Stimulated activated CD8-positive, alpha-beta memory T cell treated with anti-CD3 and anti-CD28 coated beads, Interleukin-12 subunit alpha, Interleukin-12 subunit beta, amount 100 ng/mL, for 24 hours (primary cell): ENCODE results near the gene ADTRP.

Source experiments
- DNase-seq: peaks from one replicate; pipeline ENCODE4 v3.0.0-alpha.2; 2020; ENCODE audit errors: extremely low read depth

Gene ADTRP

GRCh38 chr6:11727346-11727997 lies 51.1 kb downstream of the ADTRP start:
- DNase-seq = no peak

DNA sequence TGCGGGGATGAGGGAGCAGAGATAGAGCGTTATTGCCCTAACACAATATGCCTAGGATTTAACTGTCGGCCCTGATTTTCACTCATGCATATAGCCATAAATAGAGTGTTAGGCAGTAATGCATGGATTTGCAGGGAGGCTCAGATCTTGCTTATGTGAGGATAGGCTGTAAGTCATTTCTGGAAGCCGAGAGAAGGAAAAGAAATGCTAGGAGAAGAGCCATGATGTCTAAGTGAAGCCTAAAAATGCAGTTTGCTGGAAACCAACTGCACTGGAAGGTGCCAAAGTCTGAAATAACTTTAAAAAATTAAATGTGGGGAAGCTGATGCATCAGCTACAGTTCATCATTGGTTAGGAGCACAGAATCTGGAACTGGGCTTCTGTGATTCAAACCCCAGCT lies 54.3 kb downstream of the ADTRP start:
- DNase-seq = no peak

DNA sequence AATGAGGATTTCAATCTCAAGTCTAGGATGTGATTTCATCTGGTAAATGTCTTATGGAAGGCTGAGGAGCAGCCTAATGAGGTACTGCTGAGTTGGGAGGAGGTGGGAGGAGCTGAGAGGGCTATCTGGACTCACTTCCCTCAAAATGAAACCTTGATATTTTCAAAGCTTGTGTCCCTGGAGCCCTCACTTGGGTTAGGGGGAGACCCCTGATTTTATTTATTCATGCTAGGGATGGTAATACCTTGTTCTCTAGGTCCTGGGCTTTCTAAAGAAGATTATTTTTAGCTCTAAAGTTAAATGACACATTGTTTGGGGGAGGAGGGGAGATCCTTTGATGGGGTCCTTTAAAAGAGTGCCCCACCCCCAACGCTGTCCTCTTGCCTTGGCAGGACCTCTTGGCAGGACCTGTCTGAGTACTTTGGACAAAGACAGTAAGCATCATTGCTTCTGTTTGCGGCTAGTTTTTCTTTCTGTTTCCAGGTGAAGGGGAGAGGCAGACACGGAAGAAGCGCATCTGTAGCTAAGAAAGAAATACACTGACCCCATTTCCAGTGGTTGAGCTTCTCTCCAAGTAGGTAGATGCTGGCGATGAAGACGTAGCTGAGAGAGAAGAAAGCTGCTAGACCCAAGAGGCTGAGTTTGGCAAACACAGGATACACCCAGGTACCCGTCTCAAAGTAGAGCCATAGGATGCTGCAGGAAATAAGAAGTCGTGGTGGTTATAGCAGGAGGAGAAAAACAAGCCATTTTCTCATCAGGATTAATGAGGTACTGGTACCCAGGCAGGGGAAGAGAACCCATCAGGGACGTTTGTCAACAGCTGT lies 55.6 kb downstream of the ADTRP start:
- no peak for DNase-seq

GRCh38 chr6:11722220-11722619 lies 56.4 kb downstream of the ADTRP start:
- DNase-seq = no peak

DNA sequence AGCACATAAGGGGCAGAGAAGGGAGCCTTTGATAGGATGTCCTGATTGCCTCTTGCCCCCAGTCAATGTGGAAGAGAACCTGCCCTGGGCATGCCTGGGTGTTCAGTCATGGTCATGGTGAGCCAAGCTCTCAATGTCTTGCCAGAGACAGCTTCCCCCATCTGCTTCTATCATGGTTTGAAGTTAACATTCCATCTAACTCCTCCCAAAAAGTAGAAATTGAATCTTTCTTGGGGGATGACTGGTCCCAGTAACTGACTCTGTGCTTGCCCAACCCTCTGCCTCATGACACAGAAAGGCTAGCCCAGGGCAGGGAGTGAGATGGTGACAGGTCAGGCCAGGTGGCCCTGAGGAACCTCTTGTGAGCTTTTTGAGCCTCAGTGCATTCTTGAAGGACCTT lies 60.1 kb downstream of the ADTRP start:
- DNase-seq = no peak

GRCh38 chr6:11718031-11718430 lies 60.6 kb downstream of the ADTRP start:
- DNase-seq = no peak

- DNase-seq = no peak
These were observed 63.8 kb downstream of the ADTRP start for GRCh38 chr6:11714798-11715285.

DNA sequence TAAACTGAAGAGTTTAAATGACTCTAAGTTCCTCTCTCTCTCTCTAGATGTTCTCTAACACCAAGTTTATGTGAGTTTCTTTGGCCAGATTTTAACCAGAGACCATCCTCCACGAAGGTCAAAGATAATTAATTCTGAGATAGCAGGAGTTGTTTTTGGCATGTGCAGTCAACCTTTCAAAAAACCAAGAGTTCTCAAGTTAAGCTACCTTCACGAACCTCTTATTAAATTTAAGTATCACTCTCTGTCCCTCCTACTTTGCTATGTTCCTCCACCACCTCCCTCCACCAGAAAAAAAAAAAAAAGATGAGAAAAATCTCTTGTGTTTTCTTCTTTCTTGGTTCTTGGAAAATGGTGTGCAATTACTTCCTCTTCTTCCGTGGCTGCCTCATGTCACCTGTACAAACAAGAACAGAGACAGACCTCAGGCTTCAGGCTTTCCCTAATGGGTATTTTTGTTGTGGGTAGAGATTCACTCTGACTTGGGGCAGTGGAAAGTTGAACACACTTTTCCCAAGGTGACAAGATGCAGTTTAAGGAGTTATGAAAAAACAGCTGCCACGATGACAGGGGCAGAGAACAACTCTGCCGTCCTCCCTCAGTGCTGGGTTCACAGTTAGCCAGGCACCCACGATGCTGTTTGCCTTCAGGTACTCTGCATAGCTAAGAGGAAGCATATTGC lies 64.3 kb downstream of the ADTRP start:
- DNase-seq = no peak

GRCh38 chr6:11712760-11713159 lies 65.8 kb downstream of the ADTRP start:
- DNase-seq = no peak

DNA sequence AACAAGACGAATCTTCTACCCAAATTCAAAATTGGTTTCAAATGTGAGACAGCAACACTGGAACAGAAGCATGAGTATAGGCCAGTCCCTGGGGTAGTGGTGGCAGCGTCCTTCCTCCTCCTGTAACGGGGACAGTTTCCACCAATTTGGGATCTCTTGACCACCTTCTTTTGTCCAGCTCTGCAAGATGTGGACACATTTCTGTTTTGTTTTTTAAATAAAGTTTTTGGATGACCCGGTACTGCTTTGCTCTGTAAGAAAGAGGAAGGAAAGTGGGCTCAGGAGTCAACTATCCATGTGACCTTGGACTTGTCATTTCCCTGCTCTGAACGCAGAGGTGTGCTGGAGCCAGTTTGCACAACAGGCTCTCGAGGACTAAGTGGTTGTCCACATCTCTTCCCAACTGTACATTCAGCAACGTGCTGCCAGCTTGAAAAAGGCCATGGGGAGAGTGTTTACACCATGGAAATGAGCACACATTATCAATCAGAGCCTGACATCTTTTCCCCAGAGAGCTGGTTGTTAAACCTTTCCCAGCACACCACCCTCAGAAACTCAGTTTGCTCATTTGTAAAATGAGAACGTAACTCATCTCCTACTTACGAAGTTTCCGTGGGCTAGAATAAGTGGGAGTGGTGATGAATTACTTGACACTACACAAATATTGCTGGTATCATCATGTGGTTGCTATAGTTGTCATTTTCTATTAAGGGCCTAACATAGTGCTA lies 66.5 kb downstream of the ADTRP start:
- DNase-seq = no peak

- no peak for DNase-seq
These were observed 67.3 kb downstream of the ADTRP start for GRCh38 chr6:11711003-11711983.

DNA sequence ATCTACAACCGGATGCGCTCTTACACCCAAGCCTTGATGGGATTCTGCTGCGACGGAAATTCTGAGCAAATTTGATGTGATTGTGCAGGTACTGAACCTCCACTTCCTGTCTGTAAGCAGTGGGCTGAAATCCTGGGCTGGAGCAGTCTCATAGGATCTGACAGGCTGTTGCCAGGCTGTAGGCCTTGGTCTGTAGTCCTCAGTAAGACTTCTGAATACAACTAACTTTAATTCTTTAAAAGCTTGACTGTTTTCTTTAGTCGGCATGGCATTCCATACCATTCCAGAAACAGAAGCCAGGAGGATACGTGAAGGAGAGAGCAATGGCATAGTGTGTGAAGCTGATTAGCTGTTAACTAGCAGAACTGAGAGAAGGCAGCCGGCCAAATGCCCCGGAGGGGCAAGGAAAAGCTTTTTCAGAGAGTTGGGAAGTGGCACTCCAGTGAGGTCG lies 68.3 kb downstream of the ADTRP start:
- DNase-seq = no peak

- no peak for DNase-seq
These were observed 72.4 kb downstream of the ADTRP start for GRCh38 chr6:11706171-11706570.

- DNase-seq = no peak
These were observed 73.1 kb downstream of the ADTRP start for GRCh38 chr6:11705483-11705882.

- DNase-seq = no peak
These were observed 73.5 kb downstream of the ADTRP start for GRCh38 chr6:11705069-11705468.

GRCh38 chr6:11703725-11704124 lies 74.9 kb downstream of the ADTRP start:
- no peak for DNase-seq

- DNase-seq = no peak
These were observed 76.0 kb downstream of the ADTRP start for GRCh38 chr6:11702500-11703130.

DNA sequence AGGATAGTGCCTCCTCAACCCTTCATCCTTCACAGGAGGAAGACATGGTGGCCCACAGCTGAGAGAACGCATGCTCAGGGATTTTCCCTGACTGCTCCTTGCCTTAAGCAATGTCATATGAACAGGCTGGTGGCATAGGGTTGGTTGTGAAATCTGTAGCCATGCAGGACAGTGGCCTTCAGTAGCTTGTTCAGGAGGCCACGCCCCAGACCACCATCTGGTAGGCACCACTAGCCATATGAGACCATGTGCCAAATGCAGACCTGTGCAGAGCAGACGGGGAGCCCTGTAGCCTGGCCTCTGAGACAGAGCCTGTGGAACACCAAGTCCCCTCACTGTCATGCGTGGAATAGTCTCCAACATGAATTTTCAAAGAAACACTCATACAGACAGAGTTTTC lies 76.5 kb downstream of the ADTRP start:
- no peak for DNase-seq

DNA sequence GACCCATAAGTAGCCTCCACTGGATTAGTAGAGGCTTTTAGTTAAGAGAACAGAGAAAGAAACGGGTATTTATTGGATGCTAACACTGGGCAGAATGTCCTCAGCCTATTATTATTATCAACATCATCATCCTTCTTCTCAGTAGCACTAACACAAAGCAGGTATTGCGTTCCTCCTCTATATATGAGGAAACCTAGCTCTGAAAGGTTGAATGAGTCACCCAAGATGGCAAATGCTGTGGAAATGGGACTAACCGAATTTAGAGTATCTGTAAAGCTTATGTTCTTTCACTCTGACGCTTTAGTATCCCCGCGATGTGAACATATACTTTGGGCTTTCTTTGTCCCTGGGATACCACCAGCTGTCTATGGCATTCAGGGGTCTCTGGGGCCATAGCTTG lies 77.0 kb downstream of the ADTRP start:
- no peak for DNase-seq

- DNase-seq = no peak
These were observed 78.4 kb downstream of the ADTRP start for GRCh38 chr6:11700118-11700718.
